H1 (cell line): Measurements from ENCODE around the gene WASL. TPM values are rescaled to one million over a fixed set of nuclear protein-coding genes. Genes with fewer than 3 reads are reported as not detected.

Source experiments
- CTCF ChIA-PET: fragments of 300-600 bp; sonication (Branson Sonifier 250); formaldehyde crosslinking; loops from one replicate; lab custom pipeline; 2021; ENCODE audit not compliant: partially characterized antibody; lab: Charles Lee
- POLR2A ChIA-PET: fragments of 300-600 bp; sonication (Branson Sonifier 250); formaldehyde crosslinking; loops from one replicate; lab custom pipeline; 2021; ENCODE audit warnings: inconsistent platforms; ENCODE audit not compliant: partially characterized antibody; lab: Charles Lee
- DNase-seq, 2 experiments: peaks; one replicate each; pipeline versions ENCODE4 v3.0.0 to v3.0.0-alpha.2; 2010 to 2022; ENCODE audit warnings: low spot score in 2 of 2, low read depth in 1 of 2, mixed read lengths in 1 of 2
- FAIRE-seq: peaks from 2 replicates; lab custom pipeline; 2011; peaks lifted over from hg19 to GRCh38; lab: Jason Lieb, UNC
- H2AFZ ChIP-seq: 2 replicates; pipeline ENCODE4 v1.8.1; 2012; ENCODE audit warnings: low read length, inconsistent platforms
- H2AK5ac ChIP-seq: 2 replicates; pipeline ENCODE4 v1.6.1; 2013; ENCODE audit warnings: low read depth, low read length
- H2BK120ac ChIP-seq: replicated peaks from 2 replicates; pipeline ENCODE3; 2013; ENCODE audit warnings: low read depth, low read length, inconsistent platforms
- H2BK12ac ChIP-seq: 2 replicates; pipeline ENCODE4 v1.6.1; 2013; ENCODE audit warnings: low read depth, low read length
- H2BK15ac ChIP-seq: 2 replicates; pipeline ENCODE4 v1.6.1; 2013; ENCODE audit warnings: low read length
- H2BK20ac ChIP-seq: 2 replicates; pipeline ENCODE4 v1.6.1; 2013; ENCODE audit warnings: low read length
- H2BK5ac ChIP-seq: 2 replicates; pipeline ENCODE4 v1.6.1; 2013; ENCODE audit warnings: low read depth, low read length
- H3K14ac ChIP-seq: 2 replicates; pipeline ENCODE4 v1.6.1; 2013; ENCODE audit warnings: inconsistent platforms; ENCODE audit not compliant: insufficient read length
- H3K18ac ChIP-seq: 2 replicates; pipeline ENCODE4 v1.6.1; 2013; ENCODE audit warnings: low read length; ENCODE audit errors: extremely low read depth
- H3K23ac ChIP-seq: 2 replicates; pipeline ENCODE4 v1.6.1; 2013; ENCODE audit warnings: inconsistent platforms; ENCODE audit not compliant: insufficient read length
- H3K23me2 ChIP-seq: 2 replicates; pipeline ENCODE4 v1.6.1; 2013; ENCODE audit warnings: low read depth, low read length
- H3K27ac ChIP-seq: 2 replicates; pipeline ENCODE4 v1.6.1; 2011; ENCODE audit warnings: low read depth, low read length, inconsistent platforms
- H3K27me3 ChIP-seq, 4 experiments: replicated peaks in 1 of 4; 1 replicate in 1 of 4; 2 replicates in 3 of 4; pipeline versions ENCODE4 v1.6.1 to v1.8.1; 2011 to 2013; ENCODE audit warnings: low read length in 3 of 4, mild to moderate bottlenecking in 3 of 4, inconsistent platforms in 2 of 4, mixed read lengths in 2 of 4, moderate library complexity in 1 of 4; ENCODE audit not compliant: control insufficient read depth in 3 of 4, insufficient read depth in 3 of 4; ENCODE audit errors: extremely low read depth in 1 of 4
- H3K36me3 ChIP-seq, 4 experiments: 2 replicates each; pipeline versions ENCODE4 v1.6.1 to v1.8.1; 2011 to 2013; ENCODE audit warnings: mild to moderate bottlenecking in 4 of 4, low read length in 3 of 4, moderate library complexity in 2 of 4, control low read depth in 1 of 4, inconsistent platforms in 1 of 4; ENCODE audit not compliant: insufficient read depth in 4 of 4, control insufficient read depth in 2 of 4
- H3K4ac ChIP-seq: replicated peaks from 2 replicates; pipeline ENCODE3; 2013; ENCODE audit warnings: low read length, low read depth, mixed read lengths, inconsistent platforms; ENCODE audit not compliant: insufficient read length
- H3K4me1 ChIP-seq, 4 experiments: replicated peaks in 1 of 4; 1 replicate in 1 of 4; 2 replicates in 3 of 4; pipeline versions ENCODE4 v1.6.1 to v1.8.1; 2011 to 2013; ENCODE audit warnings: low read length in 3 of 4, inconsistent platforms in 2 of 4, mixed read lengths in 1 of 4; ENCODE audit not compliant: insufficient read depth in 4 of 4, control insufficient read depth in 3 of 4
- H3K4me2 ChIP-seq, 2 experiments: 2 replicates each; pipeline versions ENCODE4 v1.6.1 to v1.8.1; 2011 to 2013; ENCODE audit warnings: low read depth in 2 of 2, low read length in 2 of 2, control low read depth in 1 of 2, inconsistent platforms in 1 of 2, mild to moderate bottlenecking in 1 of 2; ENCODE audit not compliant: insufficient read depth in 1 of 2
- H3K4me3 ChIP-seq, 4 experiments: fragments of 200-600, 300-600 bp in 1 of 4; sonication (generic), shearing (Covaris generic), sonication (Bioruptor Twin) in 1 of 4; 2 replicates each; pipeline versions ENCODE4 v1.5.1 to v1.8.1; 2011 to 2016; ENCODE audit warnings: low read length in 4 of 4, low read depth in 3 of 4, control low read depth in 2 of 4, inconsistent platforms in 2 of 4, mild to moderate bottlenecking in 2 of 4, mixed read lengths in 1 of 4, moderate library complexity in 1 of 4; ENCODE audit not compliant: insufficient read depth in 2 of 4; ENCODE audit errors: extremely low read depth in 1 of 4
- H3K56ac ChIP-seq: replicated peaks from 2 replicates; pipeline ENCODE3; 2013; ENCODE audit warnings: low read depth, mild to moderate bottlenecking, mixed read lengths, low read length, inconsistent platforms; ENCODE audit not compliant: insufficient read length
- H3K79me1 ChIP-seq: 2 replicates; pipeline ENCODE4 v1.6.1; 2013; ENCODE audit warnings: low read depth, low read length, control low read depth
- H3K79me2 ChIP-seq, 2 experiments: 2 replicates each; pipeline versions ENCODE4 v1.6.1 to v1.8.1; 2012 to 2013; ENCODE audit warnings: low read length in 2 of 2, mild to moderate bottlenecking in 2 of 2, inconsistent platforms in 1 of 2; ENCODE audit not compliant: insufficient read depth in 2 of 2, control insufficient read depth in 1 of 2
- H3K9ac ChIP-seq, 4 experiments: replicated peaks in 1 of 4; 1 replicate in 1 of 4; 2 replicates in 3 of 4; pipeline versions ENCODE4 v1.6.1 to v1.8.1; 2011 to 2013; ENCODE audit warnings: low read depth in 3 of 4, low read length in 3 of 4, control low read depth in 2 of 4, mild to moderate bottlenecking in 2 of 4, moderate library complexity in 2 of 4, inconsistent platforms in 1 of 4; ENCODE audit errors: extremely low read depth in 1 of 4
- H3K9me3 ChIP-seq, 2 experiments: 2 replicates each; pipeline versions ENCODE4 v1.6.1 to v1.8.1; 2012 to 2013; ENCODE audit warnings: mild to moderate bottlenecking in 2 of 2, moderate library complexity in 2 of 2, control low read depth in 1 of 2, inconsistent platforms in 1 of 2, low read depth in 1 of 2, low read length in 1 of 2, mixed read lengths in 1 of 2; ENCODE audit not compliant: insufficient read depth in 2 of 2
- H4K20me1 ChIP-seq, 2 experiments: replicated peaks in 1 of 2; 2 replicates each; pipeline versions ENCODE3 to v1.8.1; 2011 to 2013; ENCODE audit warnings: inconsistent platforms in 2 of 2, low read length in 2 of 2, mild to moderate bottlenecking in 1 of 2; ENCODE audit not compliant: insufficient read depth in 2 of 2, control insufficient read depth in 1 of 2
- H4K5ac ChIP-seq: 2 replicates; pipeline ENCODE4 v1.6.1; 2013; ENCODE audit warnings: low read length, low read depth, mixed read lengths, inconsistent platforms; ENCODE audit not compliant: insufficient read length
- H4K8ac ChIP-seq: 2 replicates; pipeline ENCODE4 v1.8.0; 2013; ENCODE audit warnings: mild to moderate bottlenecking, moderate library complexity, low read length, inconsistent platforms; ENCODE audit not compliant: insufficient read depth; ENCODE audit errors: extremely low read depth
- H4K91ac ChIP-seq: replicated peaks from 2 replicates; pipeline ENCODE3; 2013; ENCODE audit warnings: low read length, mixed read lengths, inconsistent platforms; ENCODE audit not compliant: insufficient read length
- RAD21 ChIP-seq, 2 experiments: IDR thresholded peaks in 1 of 2; conservative IDR thresholded peaks in 1 of 2; 2 replicates each; pipeline ENCODE4 v1.6.1; 2011; ENCODE audit warnings: low read depth in 2 of 2, low read length in 2 of 2, improper control_type of control experiment in 1 of 2, inconsistent platforms in 1 of 2, mild to moderate bottlenecking in 1 of 2, moderate library complexity in 1 of 2
- TAF7 ChIP-seq: optimal IDR thresholded peaks from 2 replicates; pipeline ENCODE3; 2011; ENCODE audit warnings: low read depth, mild to moderate bottlenecking, inconsistent platforms, low read length, moderate library complexity, borderline replicate concordance
- WGBS, 2 experiments: shearing (Covaris generic) in 1 of 2; methylation state at CpG; one replicate each; pipeline versions ENCODE4 v1.1.6 to v1.1.7; 2013 to 2015; ENCODE audit warnings: low lambda C conversion rate in 2 of 2, mixed read lengths in 2 of 2, inconsistent platforms in 1 of 2, low coverage in 1 of 2, missing lambda C conversion rate in 1 of 2; ENCODE audit not compliant: insufficient replicate concordance in 2 of 2, insufficient coverage in 1 of 2, insufficient read length in 1 of 2; ENCODE audit errors: extremely low coverage in 1 of 2, missing lambda C conversion rate in 1 of 2; 5-methylcytosine and 5-hydroxymethylcytosine counted together
- polyA plus RNA-seq, 7 experiments: library from polyadenylated mRNA; depleted of rRNA in 3 of 7; stranded (reverse) in 5 of 7; unstranded in 2 of 7; fragments of >200 nt in 5 of 7; fragments of 200-250 nt in 2 of 7; gene quantifications; 1 replicate in 5 of 7; 2 replicates in 1 of 7; 4 replicates in 1 of 7; pipeline versions ENCODE4 v1.2.1 to v1.2.3, GENCODE V29; 2011 to 2013; ENCODE audit warnings: missing spikeins in 2 of 7, mixed read lengths in 2 of 7
- total RNA-seq: library from RNA; stranded (reverse); fragmentation: NEBNext Ultra II Directional; extraction: Animal tissue kit (Norgen Biotek cat#: 25700); gene quantifications from 2 replicates; pipeline ENCODE4 v1.2.1, GENCODE V29; 2021
- TF ChIP-seq, protein P1 (sequence below), 3 experiments: IDR thresholded peaks; 1 replicate in 2 of 3; 2 replicates in 1 of 3; pipeline versions ENCODE4 v1.5.1 to v1.6.1; 2011; ENCODE audit warnings: low read length in 3 of 3, mild to moderate bottlenecking in 3 of 3, inconsistent platforms in 2 of 3, low read depth in 1 of 3, moderate library complexity in 1 of 3; ENCODE audit not compliant: insufficient read depth in 1 of 3; ENCODE audit errors: control extremely low read depth in 1 of 3

Gene WASL
- total and polyA plus RNA-seq, 2 of the 8 experiments (the other 6 are each of a cell fraction or from before 2014, with no cell fraction given), result 7.7 to 38.9 TPM

DNA sequence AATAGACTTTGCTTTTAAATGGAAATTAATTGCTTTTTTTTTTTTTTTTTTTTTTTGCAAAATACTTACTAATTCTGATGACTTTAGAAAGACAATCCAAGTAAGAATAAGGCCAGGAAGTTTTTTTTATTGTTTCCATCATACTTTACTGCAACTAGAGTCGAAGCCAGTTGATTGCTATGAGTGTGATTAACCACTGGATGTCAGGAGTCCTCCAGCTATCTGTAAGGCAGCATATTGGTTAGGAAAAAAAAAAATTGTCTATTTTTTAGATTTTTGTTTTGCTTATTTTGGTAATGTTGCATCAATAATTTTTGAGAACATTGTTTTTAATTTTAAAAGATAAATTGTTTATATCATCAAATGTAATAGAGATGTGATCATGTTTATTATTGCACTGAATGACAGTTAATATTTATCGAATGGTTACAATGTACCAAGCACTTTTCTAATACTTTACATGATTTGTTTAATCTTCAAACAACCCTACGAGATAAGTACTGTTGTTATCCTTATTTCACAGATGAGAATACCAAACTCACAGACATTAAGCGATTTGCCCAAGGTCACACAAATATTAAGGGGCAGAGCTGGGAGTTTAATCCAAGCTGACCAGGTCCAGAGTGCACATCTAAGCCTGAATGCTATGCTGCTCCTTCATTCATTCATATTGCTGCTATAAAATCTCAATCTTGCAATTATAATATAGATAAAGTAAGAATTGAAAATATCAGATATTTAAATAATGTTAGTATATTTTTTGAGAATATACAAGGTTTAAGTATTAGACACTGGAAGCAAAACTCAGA, 113.0 kb downstream of the WASL start:
- Histone ChIP-seq H3K9ac (no peak overlapping the region), H2BK12ac (no peak overlapping the region), H2BK5ac (no peak overlapping the region), H2AK5ac (no peak overlapping the region), H3K79me1 (no peaks in the 10 kb centered on the region), H3K79me2 (no peaks in the 10 kb centered on the region), H3K4me3 (no peak overlapping the region), H4K8ac (no peak overlapping the region), H3K4me2 (no peak overlapping the region), H3K4me1 (no peaks in the 10 kb centered on the region), H3K18ac (no peak overlapping the region), H2BK15ac (no peak overlapping the region), H2BK120ac (no peak overlapping the region), H2BK20ac (no peak overlapping the region), H4K5ac (no peak overlapping the region), H3K27ac (no peak overlapping the region), H4K91ac (no peak overlapping the region), H4K20me1 (no peaks in the 10 kb centered on the region), H3K14ac (no peak overlapping the region), H3K23me2 (0 out of 2 replicates have a peak, but pooled peaks cover 1% of the 10 kb centered on the region), H3K36me3 (no peaks in the 10 kb centered on the region), H3K56ac (no peak overlapping the region), H3K27me3 (no peaks in the 10 kb centered on the region), H2AFZ (no peak overlapping the region), H3K23ac (no peak overlapping the region), H3K4ac (no peak overlapping the region), H3K9me3 (no peaks in the 10 kb centered on the region)
- 69% methylated on average over 4 of the region's 4 CpGs; no CpG with 5 or more reads in 1 of the 2 experiments for WGBS, 2 experiments
- FAIRE-seq (no peak), DNase-seq (no peak)
- CTCF ChIA-PET, result interaction anchor here (0.6 to 4.0 kb wide), 38 partner anchors 10 to 243 kb away, joined by 3 to 33 read pairs (median 6); partner anchors contain the start of gene WASL
- POLR2A ChIA-PET, result interaction anchor here (0.7 to 1.5 kb wide), 4 partner anchors 8 to 263 kb away, joined by 3 to 5 read pairs (median 4); no protein-coding TSS in a partner anchor
- TF ChIP-seq, protein P1, sequence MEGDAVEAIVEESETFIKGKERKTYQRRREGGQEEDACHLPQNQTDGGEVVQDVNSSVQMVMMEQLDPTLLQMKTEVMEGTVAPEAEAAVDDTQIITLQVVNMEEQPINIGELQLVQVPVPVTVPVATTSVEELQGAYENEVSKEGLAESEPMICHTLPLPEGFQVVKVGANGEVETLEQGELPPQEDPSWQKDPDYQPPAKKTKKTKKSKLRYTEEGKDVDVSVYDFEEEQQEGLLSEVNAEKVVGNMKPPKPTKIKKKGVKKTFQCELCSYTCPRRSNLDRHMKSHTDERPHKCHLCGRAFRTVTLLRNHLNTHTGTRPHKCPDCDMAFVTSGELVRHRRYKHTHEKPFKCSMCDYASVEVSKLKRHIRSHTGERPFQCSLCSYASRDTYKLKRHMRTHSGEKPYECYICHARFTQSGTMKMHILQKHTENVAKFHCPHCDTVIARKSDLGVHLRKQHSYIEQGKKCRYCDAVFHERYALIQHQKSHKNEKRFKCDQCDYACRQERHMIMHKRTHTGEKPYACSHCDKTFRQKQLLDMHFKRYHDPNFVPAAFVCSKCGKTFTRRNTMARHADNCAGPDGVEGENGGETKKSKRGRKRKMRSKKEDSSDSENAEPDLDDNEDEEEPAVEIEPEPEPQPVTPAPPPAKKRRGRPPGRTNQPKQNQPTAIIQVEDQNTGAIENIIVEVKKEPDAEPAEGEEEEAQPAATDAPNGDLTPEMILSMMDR (IDR thresholded peaks at IDR 0.05; ENCODE audit: control extremely low read depth in 1 of 3, insufficient read depth in 1 of 3, low read depth in 1 of 3, low read length in 3 of 3), result peak in 2 of 3 experiments; percentile 52 to 65; a peak in 3 of 4 replicates
- no peak for TF ChIP-seq TAF7
- TF ChIP-seq RAD21 (IDR thresholded peaks at IDR 0.05 in 1 of 2, conservative IDR thresholded peaks at IDR 0.05 in 1 of 2; ENCODE audit: low read depth in 2 of 2, low read length in 2 of 2), result peak; percentile 91 to 92
